ENCODE measurements around the gene NCKAP5.

The NCKAP5 gene

GRCh38 chr2:132797071-132797470 is 771.2 kb downstream of the NCKAP5 start:
- DNase-seq (ENCODE audit: low read depth), result no peak

- DNase-seq (ENCODE audit: low read depth), result no peak
Observed at GRCh38 chr2:132795220-132795619, 773.0 kb downstream of the NCKAP5 start.

GRCh38 chr2:132793532-132793931 is 774.7 kb downstream of the NCKAP5 start:
- DNase-seq (ENCODE audit: low read depth), result no peak

GRCh38 chr2:132790207-132790785 is 778.0 kb downstream of the NCKAP5 start:
- no peak for DNase-seq (ENCODE audit: low read depth)

GRCh38 chr2:132789066-132789465 is 779.2 kb downstream of the NCKAP5 start:
- no peak for DNase-seq (ENCODE audit: low read depth)

- DNase-seq (ENCODE audit: low read depth), result no peak
Observed at GRCh38 chr2:132788310-132788838, 779.9 kb downstream of the NCKAP5 start.

GRCh38 chr2:132783883-132784282 is 784.4 kb downstream of the NCKAP5 start:
- DNase-seq (ENCODE audit: low read depth), result no peak

- no peak for DNase-seq (ENCODE audit: low read depth)
Observed at GRCh38 chr2:132782176-132782783, 786.0 kb downstream of the NCKAP5 start.

- no peak for DNase-seq (ENCODE audit: low read depth)
Observed at GRCh38 chr2:132780651-132781050, 787.6 kb downstream of the NCKAP5 start.

GRCh38 chr2:132779206-132779721 is 789.0 kb downstream of the NCKAP5 start:
- no peak for DNase-seq (ENCODE audit: low read depth)

- no peak for DNase-seq (ENCODE audit: low read depth)
Observed at GRCh38 chr2:132776287-132776686, 792.0 kb downstream of the NCKAP5 start.

- no peak for DNase-seq (ENCODE audit: low read depth)
Observed at GRCh38 chr2:132774189-132774588, 794.1 kb downstream of the NCKAP5 start.

GRCh38 chr2:132773331-132773730 is 794.9 kb downstream of the NCKAP5 start:
- no peak for DNase-seq (ENCODE audit: low read depth)

GRCh38 chr2:132772340-132772739 is 795.9 kb downstream of the NCKAP5 start:
- no peak for DNase-seq (ENCODE audit: low read depth)

- no peak for DNase-seq (ENCODE audit: low read depth)
Observed at GRCh38 chr2:132766573-132766972, 801.7 kb downstream of the NCKAP5 start.

- DNase-seq (ENCODE audit: low read depth), result no peak
Observed at GRCh38 chr2:132761437-132761836, 806.8 kb downstream of the NCKAP5 start.

GRCh38 chr2:132760971-132761370 is 807.3 kb downstream of the NCKAP5 start:
- no peak for DNase-seq (ENCODE audit: low read depth)

GRCh38 chr2:132760405-132760804 is 807.9 kb downstream of the NCKAP5 start:
- no peak for DNase-seq (ENCODE audit: low read depth)

- no peak for DNase-seq (ENCODE audit: low read depth)
Observed at GRCh38 chr2:132758995-132759394, 809.3 kb downstream of the NCKAP5 start.

- no peak for DNase-seq (ENCODE audit: low read depth)
Observed at GRCh38 chr2:132757676-132758075, 810.6 kb downstream of the NCKAP5 start.

GRCh38 chr2:132757002-132757589 is 811.2 kb downstream of the NCKAP5 start:
- DNase-seq (ENCODE audit: low read depth), result no peak

- no peak for DNase-seq (ENCODE audit: low read depth)
Observed at GRCh38 chr2:132754867-132755472, 813.3 kb downstream of the NCKAP5 start.

GRCh38 chr2:132754392-132754791 is 813.9 kb downstream of the NCKAP5 start:
- DNase-seq (ENCODE audit: low read depth), result no peak
